ENCODE measurements around the gene PATL1. TPM values are rescaled to one million over a fixed set of nuclear protein-coding genes. Genes with fewer than 3 reads are reported as not detected.

PATL1 gene
- total RNA-seq, 1 donor from 2014 or later: 39.3 TPM

GRCh38 chr11:59615637-59616395 lies 53.0 kb downstream of the PATL1 start, which contains the start of gene OSBP:
Gene OSBP (minus strand): TSS chr11:59615774. CDS start chr11:59615664, 110 bp downstream.
- Mint-ChIP-seq H3K4me3 (ENCODE audit: unreplicated experiment) (peak within 1 kb of the TSS; percentile 94), H3K27me3 (ENCODE audit: unreplicated experiment) (no peaks in the 10 kb centered on the region), H3K9me3 (ENCODE audit: unreplicated experiment) (no peaks in the 10 kb centered on the region), H3K36me3 (ENCODE audit: unreplicated experiment) (peaks cover 2% of the 10 kb centered on the region), H3K4me1 (ENCODE audit: unreplicated experiment) (peaks cover 41% of the 10 kb centered on the region), H3K27ac (ENCODE audit: unreplicated experiment) (peak within 1 kb of the TSS; percentile 94)
- peak; percentile 99 for DNase-seq (ENCODE audit: extremely low spot score, unreplicated experiment)
- no peak for TF ChIP-seq CTCF (IDR thresholded peaks at IDR 0.05)

- Mint-ChIP-seq H3K9me3 (ENCODE audit: unreplicated experiment) (no peaks in the 10 kb centered on the region), H3K27me3 (ENCODE audit: unreplicated experiment) (no peaks in the 10 kb centered on the region), H3K27ac (ENCODE audit: unreplicated experiment) (peak overlapping the region; percentile 94), H3K36me3 (ENCODE audit: unreplicated experiment) (peaks cover 2% of the 10 kb centered on the region), H3K4me1 (ENCODE audit: unreplicated experiment) (peaks cover 41% of the 10 kb centered on the region), H3K4me3 (ENCODE audit: unreplicated experiment) (peak overlapping the region; percentile 94)
- TF ChIP-seq CTCF (IDR thresholded peaks at IDR 0.05): no peak
- DNase-seq (ENCODE audit: extremely low spot score, unreplicated experiment): no peak
Measured at GRCh38 chr11:59615120-59615636, 53.7 kb downstream of the PATL1 start.

- peak overlapping the region; percentile 94 for H3K27ac Mint-ChIP-seq (ENCODE audit: unreplicated experiment)
- peaks cover 41% of the 10 kb centered on the region for H3K4me1 Mint-ChIP-seq (ENCODE audit: unreplicated experiment)
- peak overlapping the region; percentile 94 for H3K4me3 Mint-ChIP-seq (ENCODE audit: unreplicated experiment)
- DNase-seq (ENCODE audit: extremely low spot score, unreplicated experiment): no peak
- peaks cover 6% of the 10 kb centered on the region for H3K36me3 Mint-ChIP-seq (ENCODE audit: unreplicated experiment)
- TF ChIP-seq CTCF (IDR thresholded peaks at IDR 0.05): no peak
- H3K9me3 Mint-ChIP-seq (ENCODE audit: unreplicated experiment): no peaks in the 10 kb centered on the region
- no peaks in the 10 kb centered on the region for H3K27me3 Mint-ChIP-seq (ENCODE audit: unreplicated experiment)
Measured at GRCh38 chr11:59614277-59615119, 54.3 kb downstream of the PATL1 start.

GRCh38 chr11:59611570-59612565 lies 57.0 kb downstream of the PATL1 start:
- no peak for DNase-seq (ENCODE audit: extremely low spot score, unreplicated experiment)
- Mint-ChIP-seq H3K4me1 (ENCODE audit: unreplicated experiment) (peaks cover 41% of the 10 kb centered on the region), H3K27ac (ENCODE audit: unreplicated experiment) (peak overlapping the region; percentile 50), H3K36me3 (ENCODE audit: unreplicated experiment) (peaks cover 23% of the 10 kb centered on the region), H3K4me3 (ENCODE audit: unreplicated experiment) (no peak overlapping the region), H3K9me3 (ENCODE audit: unreplicated experiment) (no peaks in the 10 kb centered on the region), H3K27me3 (ENCODE audit: unreplicated experiment) (no peaks in the 10 kb centered on the region)
- TF ChIP-seq CTCF (IDR thresholded peaks at IDR 0.05): no peak

Measured in osteocyte (in vitro differentiated cells).